Measurements from ENCODE around the gene RPP38. TPM values are rescaled to one million over a fixed set of nuclear protein-coding genes. Genes with fewer than 3 reads are reported as not detected.

The RPP38 gene
- total RNA-seq, 1 experiment from 2014 or later, result 30.8 TPM

DNA sequence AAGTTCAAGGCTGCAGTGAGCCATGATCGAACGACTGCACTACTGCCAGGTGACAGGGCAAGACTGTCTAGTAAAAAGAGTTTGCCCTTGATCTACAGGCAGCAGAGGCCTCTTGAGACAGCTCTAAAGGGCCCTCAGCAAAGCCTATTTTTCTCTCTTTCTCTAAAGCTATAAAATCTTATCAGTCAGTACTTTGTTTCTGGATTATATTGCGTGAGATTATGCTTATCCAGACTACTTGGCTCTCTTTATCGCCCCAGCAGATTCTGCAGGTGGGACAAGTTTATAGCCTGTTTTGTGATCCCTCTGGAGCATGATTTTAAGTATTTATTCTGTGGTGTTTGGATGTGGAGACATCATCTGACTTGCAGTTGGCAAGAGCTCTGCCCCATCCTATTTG is 2.7 kb downstream of the RPP38 start:
- peaks cover 16% of the 10 kb centered on the region for H3K4me1 Mint-ChIP-seq (ENCODE audit: insufficient read depth, unreplicated experiment)
- H3K36me3 Mint-ChIP-seq (ENCODE audit: insufficient read depth, unreplicated experiment), result peaks cover 69% of the 10 kb centered on the region
- H3K4me3 Mint-ChIP-seq (ENCODE audit: unreplicated experiment), result no peak overlapping the region
- DNase-seq (ENCODE audit: unreplicated experiment), result no peak
- no peaks in the 10 kb centered on the region for H3K9me3 Mint-ChIP-seq (ENCODE audit: unreplicated experiment)
- H3K27me3 Mint-ChIP-seq (ENCODE audit: insufficient read depth, unreplicated experiment), result no peaks in the 10 kb centered on the region
- POLR2A ChIA-PET, result interaction anchor here (1.0 to 3.8 kb wide), 7 partner anchors 9 to 222 kb away, joined by 3 to 27 read pairs (median 4); partner anchors contain the start of genes DCLRE1C, MEIG1 and SUV39H2
- TF ChIP-seq, protein P1, sequence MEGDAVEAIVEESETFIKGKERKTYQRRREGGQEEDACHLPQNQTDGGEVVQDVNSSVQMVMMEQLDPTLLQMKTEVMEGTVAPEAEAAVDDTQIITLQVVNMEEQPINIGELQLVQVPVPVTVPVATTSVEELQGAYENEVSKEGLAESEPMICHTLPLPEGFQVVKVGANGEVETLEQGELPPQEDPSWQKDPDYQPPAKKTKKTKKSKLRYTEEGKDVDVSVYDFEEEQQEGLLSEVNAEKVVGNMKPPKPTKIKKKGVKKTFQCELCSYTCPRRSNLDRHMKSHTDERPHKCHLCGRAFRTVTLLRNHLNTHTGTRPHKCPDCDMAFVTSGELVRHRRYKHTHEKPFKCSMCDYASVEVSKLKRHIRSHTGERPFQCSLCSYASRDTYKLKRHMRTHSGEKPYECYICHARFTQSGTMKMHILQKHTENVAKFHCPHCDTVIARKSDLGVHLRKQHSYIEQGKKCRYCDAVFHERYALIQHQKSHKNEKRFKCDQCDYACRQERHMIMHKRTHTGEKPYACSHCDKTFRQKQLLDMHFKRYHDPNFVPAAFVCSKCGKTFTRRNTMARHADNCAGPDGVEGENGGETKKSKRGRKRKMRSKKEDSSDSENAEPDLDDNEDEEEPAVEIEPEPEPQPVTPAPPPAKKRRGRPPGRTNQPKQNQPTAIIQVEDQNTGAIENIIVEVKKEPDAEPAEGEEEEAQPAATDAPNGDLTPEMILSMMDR (IDR thresholded peaks at IDR 0.05; ENCODE audit: unreplicated experiment), result no peak
- no peak overlapping the region for H3K27ac Mint-ChIP-seq (ENCODE audit: low read depth, unreplicated experiment)
- CTCF ChIA-PET, result interaction anchor here (0.6 to 2.0 kb wide), 5 partner anchors 8 to 791 kb away, joined by 3 to 9 read pairs (median 3); partner anchors contain the start of gene DCLRE1C
- intact Hi-C loops (cut with micrococcal nuclease), result loop anchor here (5.0 kb wide), 1 partner anchor 263 kb away; the partner anchor contains the start of genes CDNF, HSPA14 and MSANTD7
- BruUV-seq (replicated peaks), result no TSS peak

DNA sequence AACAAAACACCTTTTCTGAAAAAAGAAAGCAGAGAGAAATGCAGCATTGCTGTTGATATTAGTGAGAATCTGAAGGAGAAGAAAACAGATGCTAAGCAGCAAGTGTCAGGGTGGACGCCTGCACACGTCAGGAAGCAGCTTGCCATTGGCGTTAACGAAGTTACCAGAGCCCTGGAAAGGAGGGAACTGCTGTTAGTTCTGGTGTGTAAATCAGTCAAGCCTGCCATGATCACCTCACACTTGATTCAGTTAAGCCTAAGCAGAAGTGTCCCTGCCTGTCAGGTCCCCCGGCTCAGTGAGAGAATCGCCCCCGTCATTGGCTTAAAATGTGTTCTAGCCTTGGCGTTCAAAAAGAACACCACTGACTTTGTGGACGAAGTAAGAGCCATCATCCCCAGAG is 6.4 kb downstream of the RPP38 start:
- no TSS peak for BruUV-seq (replicated peaks)
- DNase-seq (ENCODE audit: unreplicated experiment), result no peak
- H3K27me3 Mint-ChIP-seq (ENCODE audit: insufficient read depth, unreplicated experiment), result no peaks in the 10 kb centered on the region
- no peak overlapping the region for H3K27ac Mint-ChIP-seq (ENCODE audit: low read depth, unreplicated experiment)
- peaks cover 6% of the 10 kb centered on the region for H3K4me1 Mint-ChIP-seq (ENCODE audit: insufficient read depth, unreplicated experiment)
- CTCF ChIA-PET, result interaction anchor here (0.5 to 0.7 kb wide), 3 partner anchors 10 to 1386 kb away, joined by 3 to 5 read pairs (median 3); no protein-coding TSS in a partner anchor
- POLR2A ChIA-PET, result no interaction called here
- TF ChIP-seq, protein P1 (IDR thresholded peaks at IDR 0.05; ENCODE audit: unreplicated experiment), result no peak
- no peak overlapping the region for H3K4me3 Mint-ChIP-seq (ENCODE audit: unreplicated experiment)
- H3K9me3 Mint-ChIP-seq (ENCODE audit: unreplicated experiment), result no peaks in the 10 kb centered on the region
- intact Hi-C loops (cut with micrococcal nuclease), result no loop called here
- H3K36me3 Mint-ChIP-seq (ENCODE audit: insufficient read depth, unreplicated experiment), result peaks cover 81% of the 10 kb centered on the region

DNA sequence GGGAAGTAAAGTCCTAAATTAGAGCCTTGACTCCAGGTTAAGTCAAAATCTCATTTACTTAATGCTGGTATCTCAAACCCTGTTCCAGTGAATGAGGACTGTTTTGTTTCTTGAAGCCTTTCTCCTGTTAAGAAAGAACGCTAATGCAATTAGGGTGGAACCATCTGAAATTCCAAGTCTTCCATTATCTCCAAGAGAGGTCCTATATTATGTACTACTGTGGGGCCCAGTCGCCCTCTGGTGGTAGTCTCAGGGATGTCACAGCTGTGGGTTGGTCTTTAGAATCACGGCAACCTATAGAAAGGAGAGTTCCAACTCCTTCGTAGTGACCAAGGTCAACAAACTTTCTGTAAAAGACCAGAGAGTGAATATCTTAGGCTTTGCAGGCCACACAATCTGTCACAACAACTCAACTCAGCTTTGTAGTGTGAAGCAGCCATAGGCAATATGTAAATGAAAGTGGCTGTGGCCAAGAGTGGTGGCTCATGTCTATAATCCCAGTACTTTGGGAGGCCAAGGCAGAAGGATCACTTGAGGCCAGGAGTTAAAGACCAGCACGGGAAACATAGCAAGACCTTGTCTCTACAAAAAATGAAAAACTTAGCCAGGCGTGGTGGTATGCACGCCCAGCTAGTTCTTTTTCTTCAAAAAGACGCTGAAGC is 9.3 kb downstream of the RPP38 start:
- Mint-ChIP-seq H3K36me3 (ENCODE audit: insufficient read depth, unreplicated experiment) (peaks cover 71% of the 10 kb centered on the region), H3K9me3 (ENCODE audit: unreplicated experiment) (no peaks in the 10 kb centered on the region), H3K27ac (ENCODE audit: low read depth, unreplicated experiment) (no peak overlapping the region), H3K4me3 (ENCODE audit: unreplicated experiment) (no peak overlapping the region), H3K27me3 (ENCODE audit: insufficient read depth, unreplicated experiment) (no peaks in the 10 kb centered on the region), H3K4me1 (ENCODE audit: insufficient read depth, unreplicated experiment) (no peaks in the 10 kb centered on the region)
- TF ChIP-seq, protein P1 (IDR thresholded peaks at IDR 0.05; ENCODE audit: unreplicated experiment), result peak; percentile 83
- CTCF ChIA-PET, result interaction anchor here (0.6 to 2.8 kb wide), 15 partner anchors 8 to 229 kb away, joined by 3 to 17 read pairs (median 4); partner anchors contain the start of genes DCLRE1C, RPP38 and SUV39H2
- BruUV-seq (replicated peaks), result no TSS peak
- peak; percentile 79 for DNase-seq (ENCODE audit: unreplicated experiment)
- POLR2A ChIA-PET, result interaction anchor here (0.6 to 1.8 kb wide), 5 partner anchors 9 to 268 kb away, joined by 3 to 6 read pairs (median 4); partner anchors contain the start of genes CDNF, DCLRE1C, HSPA14 and MSANTD7
- intact Hi-C loops (cut with micrococcal nuclease), result loop anchor here (5.0 kb wide), 3 partner anchors 154 to 266 kb away; partner anchors contain the start of genes DCLRE1C, FAM171A1 and SUV39H2

DNA sequence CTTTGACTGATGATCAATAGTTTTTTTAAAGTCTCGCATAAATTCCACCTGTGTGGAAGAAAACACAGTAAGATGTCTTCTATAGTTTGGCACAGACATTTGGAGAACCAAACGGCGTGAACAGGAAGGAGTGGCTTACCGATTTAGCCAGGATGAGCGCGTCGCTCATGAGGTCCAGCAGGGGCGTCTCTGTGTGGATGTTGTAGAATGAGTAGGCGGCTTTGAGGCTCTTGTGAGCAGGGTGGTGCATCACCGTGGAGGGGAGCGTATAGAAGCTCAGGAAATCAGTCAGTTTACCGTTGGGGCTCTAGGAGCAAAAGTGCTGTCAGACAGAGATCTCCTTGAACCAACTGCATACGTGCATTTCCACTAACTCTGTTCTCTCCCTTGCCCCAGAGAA is 15.5 kb downstream of the RPP38 start:
- TF ChIP-seq, protein P1 (IDR thresholded peaks at IDR 0.05; ENCODE audit: unreplicated experiment), result no peak
- intact Hi-C loops (cut with micrococcal nuclease), result no loop called here
- Mint-ChIP-seq H3K4me3 (ENCODE audit: unreplicated experiment) (no peak overlapping the region), H3K27me3 (ENCODE audit: insufficient read depth, unreplicated experiment) (no peaks in the 10 kb centered on the region), H3K27ac (ENCODE audit: low read depth, unreplicated experiment) (no peak overlapping the region), H3K36me3 (ENCODE audit: insufficient read depth, unreplicated experiment) (peaks cover 28% of the 10 kb centered on the region), H3K9me3 (ENCODE audit: unreplicated experiment) (no peaks in the 10 kb centered on the region), H3K4me1 (ENCODE audit: insufficient read depth, unreplicated experiment) (no peaks in the 10 kb centered on the region)
- no TSS peak for BruUV-seq (replicated peaks)
- DNase-seq (ENCODE audit: unreplicated experiment), result no peak
- CTCF ChIA-PET, result interaction anchor here (0.5 to 1.2 kb wide), 3 partner anchors 9 to 121 kb away, joined by 3 to 4 read pairs (median 3); no protein-coding TSS in a partner anchor
- POLR2A ChIA-PET, result no interaction called here

All from MCF 10A (cell line).